ENCODE results near the gene FLG2.

The FLG2 gene

GRCh38 chr1:152359906-152360305, at the start of gene FLG2:
Gene FLG2 (minus strand): TSS chr1:152360006. CDS start chr1:152358884, 1,122 bp downstream.
- DNase-seq (ENCODE audit: low read depth in 1 of 2, low spot score in 1 of 2) = no peak

- no peak for DNase-seq (ENCODE audit: low read depth in 1 of 2, low spot score in 1 of 2)
Observed at GRCh38 chr1:152408664-152409063, 48.9 kb upstream of the FLG2 start.

GRCh38 chr1:152398812-152399698, 39.2 kb upstream of the FLG2 start:
- no peak for DNase-seq (ENCODE audit: low read depth in 1 of 2, low spot score in 1 of 2)

DNA sequence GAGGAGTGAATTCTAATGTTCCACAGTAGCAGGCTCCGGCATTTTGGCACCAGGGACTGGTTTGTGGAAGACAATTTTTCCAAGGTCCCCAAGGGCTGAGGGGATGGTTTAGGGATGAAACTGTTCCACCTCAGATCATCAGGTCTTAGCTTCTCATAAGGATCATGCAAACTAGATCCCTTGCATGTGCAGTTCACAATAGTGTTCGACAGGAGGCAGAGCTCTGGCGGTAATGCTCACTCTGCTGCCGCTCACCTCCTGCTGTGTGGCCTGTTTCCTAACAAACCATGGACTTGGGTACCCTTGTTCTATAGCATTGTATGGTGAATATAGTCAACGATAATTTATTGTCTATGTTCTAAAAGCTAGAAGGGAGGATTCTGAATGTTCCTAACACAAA, 37.7 kb upstream of the FLG2 start:
- DNase-seq (ENCODE audit: low read depth in 1 of 2, low spot score in 1 of 2) = no peak

GRCh38 chr1:152394151-152394550, 34.3 kb upstream of the FLG2 start:
- no peak for DNase-seq (ENCODE audit: low read depth in 1 of 2, low spot score in 1 of 2)

DNA sequence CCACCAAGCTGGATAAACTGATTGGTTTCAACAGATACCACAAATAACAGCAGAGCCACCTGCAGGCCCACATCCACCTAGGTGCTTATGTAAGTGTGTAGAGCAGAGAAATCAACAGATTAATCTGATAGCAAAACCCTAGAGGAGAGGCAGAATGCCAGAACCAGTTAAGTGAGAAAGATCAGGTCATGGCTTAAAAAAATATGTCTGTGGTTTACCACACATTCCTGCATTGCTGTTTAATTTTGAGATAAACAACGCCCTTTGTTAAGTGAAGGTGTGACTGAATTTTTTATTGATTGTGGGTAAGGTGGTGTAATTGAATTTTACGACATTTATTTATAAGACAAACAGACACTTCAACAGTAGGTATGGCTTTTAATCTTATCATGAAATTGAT, 33.1 kb upstream of the FLG2 start:
- no peak for DNase-seq (ENCODE audit: low read depth in 1 of 2, low spot score in 1 of 2)

DNA sequence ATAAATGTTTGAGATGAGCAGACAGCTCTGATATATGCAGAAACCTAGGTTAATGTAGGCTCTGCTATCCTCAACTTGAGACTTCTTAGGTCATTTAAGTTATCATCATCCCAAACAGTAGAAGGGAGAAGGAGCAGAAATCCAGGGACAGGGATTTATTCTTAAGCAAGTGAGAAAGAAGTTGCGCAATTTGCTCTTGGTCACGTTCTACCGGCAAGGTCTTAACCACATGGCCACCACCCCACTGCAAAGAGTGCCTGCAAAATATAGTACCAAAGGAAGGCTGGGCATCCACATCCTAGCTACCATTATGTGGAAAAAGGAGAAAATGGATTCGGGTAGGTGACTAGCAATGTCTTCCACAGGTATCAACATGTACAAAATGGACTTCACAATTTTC, 29.1 kb upstream of the FLG2 start:
- no peak for DNase-seq (ENCODE audit: low read depth in 1 of 2, low spot score in 1 of 2)

- no peak for DNase-seq (ENCODE audit: low read depth in 1 of 2, low spot score in 1 of 2)
Observed at GRCh38 chr1:152386940-152387339, 27.1 kb upstream of the FLG2 start.

GRCh38 chr1:152380932-152381331, 21.1 kb upstream of the FLG2 start:
- no peak for DNase-seq (ENCODE audit: low read depth in 1 of 2, low spot score in 1 of 2)

DNA sequence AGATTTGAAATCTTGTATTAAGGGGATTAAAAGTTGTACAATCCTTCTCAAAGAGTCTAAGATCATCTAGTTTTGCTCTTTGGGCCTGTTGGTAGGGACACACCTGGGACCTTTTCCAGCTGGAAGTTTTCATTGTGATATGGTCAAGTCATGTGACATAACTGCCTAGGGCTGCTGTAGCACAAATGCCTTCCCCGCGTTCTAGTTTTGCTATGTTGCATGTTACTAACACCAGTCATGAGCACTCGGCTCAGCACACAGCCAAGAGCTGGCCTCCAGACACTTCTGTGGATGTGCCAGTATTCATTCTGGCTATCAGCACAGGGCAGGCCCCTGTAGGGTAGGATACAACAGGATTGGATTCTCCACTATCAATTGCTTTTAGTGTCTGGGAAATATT, 14.6 kb upstream of the FLG2 start:
- no peak for DNase-seq (ENCODE audit: low read depth in 1 of 2, low spot score in 1 of 2)

- DNase-seq (ENCODE audit: low read depth in 1 of 2, low spot score in 1 of 2) = no peak
Observed at GRCh38 chr1:152372672-152373071, 12.9 kb upstream of the FLG2 start.

DNA sequence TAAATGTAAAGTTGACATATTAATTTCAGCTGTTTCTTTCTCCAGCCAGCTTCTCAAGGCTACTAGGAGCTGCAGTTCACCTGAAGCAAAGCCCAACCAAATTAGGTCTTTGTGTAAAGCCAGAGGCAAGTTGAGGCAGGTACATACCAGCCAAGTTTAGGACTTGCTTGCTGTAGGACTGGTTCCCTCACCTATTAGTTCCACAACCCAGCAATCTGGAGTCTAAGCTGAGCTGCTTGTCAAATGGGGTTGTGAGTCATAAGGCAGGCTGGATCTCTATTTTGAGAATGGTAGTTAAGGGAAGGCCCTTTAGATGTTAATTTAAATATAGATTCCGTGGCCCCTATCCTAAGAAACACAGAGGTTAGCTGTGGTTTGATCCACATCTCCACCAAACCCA, 7.6 kb upstream of the FLG2 start:
- no peak for DNase-seq (ENCODE audit: low read depth in 1 of 2, low spot score in 1 of 2)

- DNase-seq (ENCODE audit: low read depth in 1 of 2, low spot score in 1 of 2) = no peak
Observed at GRCh38 chr1:152356736-152357135, 3.1 kb downstream of the FLG2 start.

GRCh38 chr1:152349611-152350010, 10.2 kb downstream of the FLG2 start:
- no peak for DNase-seq (ENCODE audit: low read depth in 1 of 2, low spot score in 1 of 2)

DNA sequence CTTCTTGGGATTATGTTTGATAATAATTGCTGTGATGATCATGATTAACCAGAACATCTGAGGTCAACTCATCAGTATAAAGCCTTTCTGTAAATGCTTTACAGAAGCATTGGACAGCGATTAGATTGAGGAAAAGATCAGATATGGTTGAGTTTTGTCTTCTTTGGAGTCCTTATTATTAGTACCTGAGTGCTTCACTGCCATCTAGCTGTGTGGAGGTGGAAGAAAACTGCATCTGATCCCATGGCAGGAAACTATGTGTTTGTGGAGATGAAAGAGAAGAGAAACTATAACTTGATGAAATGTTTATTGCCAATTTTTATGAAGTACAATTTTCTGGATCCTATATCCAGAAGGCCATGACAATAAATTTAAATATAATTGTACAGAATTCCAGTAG, 11.4 kb downstream of the FLG2 start:
- DNase-seq (ENCODE audit: low read depth in 1 of 2, low spot score in 1 of 2) = no peak

DNA sequence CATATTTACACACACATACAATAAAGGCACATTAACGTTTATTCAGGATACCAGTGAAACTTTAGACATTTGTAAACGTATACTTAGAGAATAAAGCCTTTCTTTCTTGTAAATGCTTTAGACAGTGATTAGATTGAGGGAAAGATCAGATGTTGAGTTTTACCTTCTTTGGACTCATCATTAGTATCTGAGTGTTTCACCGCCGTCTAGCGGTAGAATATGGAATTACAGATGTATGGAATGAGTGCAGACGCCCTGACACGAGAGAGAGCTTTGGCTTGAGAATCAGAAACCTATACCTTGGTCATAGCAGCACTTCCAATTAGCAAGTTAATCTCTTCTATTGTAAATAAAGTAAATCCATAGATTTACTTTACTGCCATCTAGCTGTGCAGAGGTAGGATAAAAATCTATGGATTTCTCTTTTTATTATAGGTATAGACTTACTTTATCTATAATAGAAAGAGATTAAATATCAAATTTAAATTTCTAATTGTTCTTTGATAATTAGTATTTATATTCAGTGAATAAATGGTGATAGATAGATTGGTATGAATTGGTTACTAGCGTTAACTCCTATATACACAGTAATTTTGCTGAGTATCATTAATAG, 12.6 kb downstream of the FLG2 start:
- no peak for DNase-seq (ENCODE audit: low read depth in 1 of 2, low spot score in 1 of 2)

- no peak for DNase-seq (ENCODE audit: low read depth in 1 of 2, low spot score in 1 of 2)
Observed at GRCh38 chr1:152344438-152344837, 15.4 kb downstream of the FLG2 start.

DNA sequence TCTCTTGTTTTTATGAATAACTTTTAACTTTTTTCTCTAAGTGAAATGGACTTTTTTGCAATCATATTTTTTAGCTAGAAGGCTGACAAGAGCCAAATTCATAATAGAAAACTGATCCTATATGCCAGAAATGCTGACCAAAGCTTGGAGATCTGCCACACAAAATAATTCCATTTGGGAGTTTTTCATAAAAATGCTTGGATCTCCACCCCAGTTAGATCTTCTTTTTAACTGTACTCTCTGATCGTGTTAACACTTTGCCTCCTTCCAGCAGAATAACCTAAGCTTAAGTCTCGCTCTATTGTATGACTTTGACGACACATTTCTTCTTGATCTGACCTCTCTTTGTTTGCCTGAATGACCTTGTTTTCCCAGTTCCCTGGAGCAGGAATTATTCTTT, 16.8 kb downstream of the FLG2 start:
- DNase-seq (ENCODE audit: low read depth in 1 of 2, low spot score in 1 of 2) = no peak

DNA sequence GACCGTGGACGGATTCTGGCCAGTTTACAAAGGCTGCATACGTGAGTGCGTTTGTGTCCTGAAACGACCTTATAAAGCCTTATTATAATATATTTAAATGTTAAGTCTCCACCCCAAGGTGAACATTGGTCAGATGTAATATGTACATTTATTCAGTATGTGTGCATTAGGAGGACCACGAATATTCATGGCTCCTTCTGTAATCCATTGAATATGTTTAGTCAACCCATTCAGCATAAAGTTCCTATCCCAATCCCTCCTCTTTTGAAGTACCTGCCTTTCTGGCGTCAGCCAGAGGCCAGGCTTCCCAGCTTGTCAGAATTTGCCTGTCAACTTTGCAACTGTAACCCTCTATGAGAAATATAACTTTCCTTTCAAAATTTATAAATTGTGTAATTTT, 24.4 kb downstream of the FLG2 start:
- DNase-seq (ENCODE audit: low read depth in 1 of 2, low spot score in 1 of 2) = no peak

DNA sequence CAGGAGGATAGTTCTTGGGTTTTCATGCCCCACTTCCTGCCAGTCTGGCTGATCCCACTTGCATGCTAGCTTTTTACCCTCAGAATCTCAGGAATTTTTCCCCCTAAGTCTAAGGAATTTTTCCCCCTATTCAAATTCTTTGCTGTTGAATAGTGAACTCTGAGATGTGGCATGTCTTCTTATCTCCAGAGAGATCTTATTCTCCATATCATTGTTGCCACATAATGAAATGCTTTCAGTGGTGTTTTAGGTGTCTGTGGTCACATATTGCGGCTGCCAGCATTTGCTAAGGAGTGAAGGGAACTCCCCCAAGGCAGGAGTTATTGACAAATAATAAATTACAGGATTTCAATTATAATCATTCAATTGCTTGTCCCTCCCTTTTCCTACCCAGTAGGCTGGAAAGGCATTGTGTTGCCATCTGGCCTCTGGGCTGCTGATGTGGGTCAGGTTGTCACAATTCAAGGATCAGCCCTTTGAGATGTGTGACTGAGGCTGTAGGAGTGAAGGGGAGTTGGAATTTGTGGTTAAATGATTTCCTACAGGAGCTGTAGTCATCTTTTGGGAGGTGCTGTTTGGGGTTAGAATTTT, 30.9 kb downstream of the FLG2 start:
- DNase-seq (ENCODE audit: low read depth in 1 of 2, low spot score in 1 of 2) = no peak

DNA sequence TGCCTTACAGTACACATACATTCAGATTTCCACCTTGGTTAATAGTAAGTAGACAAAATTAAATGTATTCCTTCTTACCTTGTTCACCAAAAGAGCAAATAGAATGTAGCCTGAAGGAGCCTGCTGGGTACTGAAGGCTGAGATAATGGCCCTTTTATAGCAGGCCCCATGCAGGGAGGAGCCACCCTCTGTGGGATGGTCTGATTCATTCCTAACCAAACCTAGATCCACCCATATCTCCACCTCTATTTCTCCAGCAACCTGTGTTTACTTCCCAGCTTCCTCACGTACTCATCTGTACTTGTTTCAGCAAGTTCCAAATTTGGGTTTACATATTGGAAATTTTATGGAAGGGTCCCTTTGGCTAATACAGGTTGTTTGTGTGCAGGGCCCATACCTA, 34.7 kb downstream of the FLG2 start, which contains the start of gene FLG:
Gene FLG, minus strand, starts transcription at position 129 of the 400 bp plus-strand sequence. CDS start 9,783 bp downstream, outside the sequence.
- DNase-seq (ENCODE audit: low read depth in 1 of 2, low spot score in 1 of 2) = no peak

GRCh38 chr1:152313970-152314369, 45.8 kb downstream of the FLG2 start:
- DNase-seq (ENCODE audit: low read depth in 1 of 2, low spot score in 1 of 2) = no peak

All from activated T-helper 1 cell treated with anti-CD3 and anti-CD28 coated beads, Interleukin-2, amount 50 U/mL, for 16 hours (primary cell).